Ureter (tissue), 1 donor: ENCODE measurements around the gene LRRC8B. TPM values are rescaled to one million over a fixed set of nuclear protein-coding genes. Genes with fewer than 3 reads are reported as not detected.
A peak's percentile ranks its signal among the peaks of the same experiment; 100 is the strongest.

Source experiments
- DNase-seq: peaks from one replicate; pipeline ENCODE4 v3.0.0-alpha.2; 2020; ENCODE audit warnings: low spot score
- total RNA-seq: library from RNA; stranded (reverse); gene quantifications from one replicate; pipeline ENCODE4 v1.2.4, GENCODE V29; 2023
- donor health status: DM: yes; HTN: yes; CAD: no.

LRRC8B gene
- total RNA-seq, 1 donor from 2014 or later = 14.4 TPM

DNA sequence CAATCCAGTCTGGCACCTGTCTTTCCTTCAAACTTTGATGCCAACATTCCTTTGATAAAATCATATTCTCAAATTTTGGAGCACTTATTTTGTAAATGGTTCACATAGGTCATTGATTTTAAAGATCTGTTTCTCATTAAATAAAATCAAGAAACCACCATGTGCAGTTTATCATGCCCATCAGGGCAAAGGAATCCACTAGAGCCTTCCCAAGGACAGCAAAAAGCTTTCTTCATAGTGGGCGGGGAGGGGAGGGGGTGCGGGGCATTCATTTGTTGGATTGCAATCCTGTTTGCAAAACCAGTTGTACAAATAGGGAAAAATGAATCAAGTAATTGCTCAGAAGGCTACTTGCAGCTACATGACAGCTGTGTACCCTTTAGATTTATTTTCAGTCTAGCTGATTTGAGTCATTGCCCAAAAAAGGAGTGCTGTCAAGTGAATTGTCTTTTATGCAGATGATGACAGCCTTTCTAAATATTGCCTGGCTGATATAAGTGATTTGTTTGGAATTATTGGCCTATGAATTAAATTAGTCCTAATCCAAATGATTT, 23.0 kb downstream of the LRRC8B start:
- peak; percentile 46 for DNase-seq

DNA sequence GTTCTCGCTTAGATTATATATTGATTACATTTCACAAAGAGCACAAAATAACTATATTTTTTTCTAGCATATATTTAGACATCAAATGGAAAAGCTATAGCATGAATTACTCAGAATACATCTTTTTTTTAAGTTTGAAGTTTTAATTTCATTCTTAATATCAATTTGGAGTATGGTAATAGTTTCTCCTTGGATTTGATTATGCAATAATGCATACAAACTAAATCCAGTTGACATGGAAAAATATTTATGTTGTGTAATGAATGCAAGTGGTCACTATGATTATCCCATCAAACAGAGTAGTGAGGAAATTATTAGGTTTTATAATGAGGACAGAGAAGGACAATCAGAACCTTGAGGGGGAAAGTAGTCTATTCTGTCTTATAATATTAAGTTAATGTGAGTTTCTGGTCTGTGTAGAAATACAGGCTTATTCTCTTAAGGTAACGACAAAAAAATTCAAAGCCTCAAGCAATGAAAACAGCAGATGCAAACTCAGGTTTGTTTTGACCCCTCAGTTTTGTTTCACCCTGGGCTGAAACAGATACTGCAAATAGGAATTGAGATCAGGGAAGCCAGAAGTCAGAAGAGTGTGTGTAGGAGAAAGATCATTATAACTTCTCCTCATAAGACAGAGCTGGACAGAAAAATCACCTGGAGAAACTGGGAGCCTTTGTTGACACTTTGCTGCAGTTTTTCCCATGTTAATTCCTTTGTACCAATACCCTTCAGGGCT, 23.7 kb downstream of the LRRC8B start:
- no peak for DNase-seq

- DNase-seq = no peak
Measured at GRCh38 chr1:89550995-89551394, 26.4 kb downstream of the LRRC8B start.

GRCh38 chr1:89552471-89553081, 27.9 kb downstream of the LRRC8B start:
- DNase-seq = peak; percentile 51

DNA sequence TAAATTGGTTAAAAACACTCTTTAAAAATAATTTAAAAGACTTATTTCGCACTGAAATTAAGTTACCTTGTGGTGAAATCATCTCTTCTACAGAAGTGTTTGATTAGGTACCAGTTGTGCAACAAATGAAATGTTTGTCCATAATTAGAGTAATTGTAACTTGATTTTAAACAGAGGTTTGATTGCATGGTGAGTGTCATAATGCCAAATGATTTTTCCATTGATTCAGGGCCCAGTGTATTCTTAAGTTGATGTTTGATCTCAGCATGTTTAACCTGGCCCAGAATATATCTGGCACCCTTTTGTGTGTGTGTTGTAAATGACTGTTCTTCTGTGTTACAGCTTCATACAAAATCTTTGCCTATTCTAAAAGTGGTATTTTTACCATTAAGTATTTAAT, 28.5 kb downstream of the LRRC8B start:
- no peak for DNase-seq

DNA sequence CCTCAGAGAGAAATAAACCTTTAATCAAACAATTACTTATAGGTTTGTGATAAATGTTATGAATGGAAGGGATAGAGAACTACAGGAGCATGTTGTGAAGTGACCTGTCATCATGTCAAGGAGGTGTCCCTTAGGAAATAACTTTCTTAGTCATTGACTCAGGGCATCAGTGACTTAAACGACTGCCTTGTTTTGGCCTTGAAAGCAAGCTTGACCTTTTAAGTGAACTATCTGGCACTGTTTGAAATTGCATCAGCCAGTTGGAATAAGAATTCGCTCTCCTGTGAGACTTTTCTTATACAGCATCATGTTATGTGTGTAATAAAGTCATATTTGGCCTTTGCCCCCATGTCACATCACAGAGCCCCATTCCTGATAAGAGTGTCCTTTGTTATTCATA, 30.9 kb downstream of the LRRC8B start:
- no peak for DNase-seq

DNA sequence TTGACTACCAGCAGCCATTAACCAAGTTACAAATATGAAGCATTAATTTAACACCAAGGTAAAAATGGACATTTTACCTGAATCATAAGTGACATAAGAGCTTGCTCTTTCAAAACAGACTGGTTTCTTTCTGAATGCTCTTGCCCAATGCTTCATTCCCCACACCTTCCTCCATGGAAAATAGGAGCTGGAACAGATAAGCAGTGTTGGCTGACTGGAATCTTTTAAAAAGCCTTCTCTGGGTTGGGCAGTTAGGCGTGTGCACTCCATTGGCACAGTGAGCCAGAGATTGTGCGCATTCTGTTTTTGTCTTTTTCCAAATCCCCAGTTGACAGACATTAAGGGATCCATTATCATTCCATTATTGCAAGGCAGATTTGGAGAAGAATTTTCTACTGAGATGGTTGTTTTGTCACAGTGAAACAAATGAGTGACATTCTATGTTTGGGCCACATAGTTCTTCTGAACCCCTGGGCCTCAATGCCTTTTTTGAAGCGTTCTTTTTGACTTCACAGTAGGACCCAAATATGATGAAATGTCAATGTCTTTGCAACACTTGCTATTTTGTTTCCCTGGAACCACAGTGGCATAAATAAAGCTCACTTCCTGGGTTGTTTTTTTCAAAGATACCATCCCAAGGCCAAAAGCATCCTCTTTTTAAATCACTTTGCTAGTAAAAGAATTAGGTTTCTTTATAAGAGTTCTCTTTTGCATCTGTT, 32.3 kb downstream of the LRRC8B start:
- no peak for DNase-seq

DNA sequence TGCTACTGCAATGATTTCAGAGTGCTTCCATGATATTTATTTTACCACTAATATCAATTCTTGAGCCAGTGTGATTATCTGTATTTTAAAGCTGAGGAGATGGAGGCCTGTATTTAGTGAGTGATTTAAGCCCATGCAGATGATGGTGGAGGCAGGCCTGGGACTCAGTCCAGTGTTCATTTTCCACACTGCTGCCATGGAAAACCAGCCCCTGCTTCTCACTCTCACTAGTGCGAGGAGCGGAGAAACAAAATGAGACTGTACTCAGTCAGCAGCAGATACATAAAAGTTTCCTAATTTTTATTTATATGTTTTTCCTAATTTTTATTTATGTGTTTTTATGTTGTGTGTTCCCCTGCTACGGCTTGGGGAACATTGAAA, 32.8 kb downstream of the LRRC8B start:
- DNase-seq = no peak

GRCh38 chr1:89557956-89558355, 33.3 kb downstream of the LRRC8B start:
- DNase-seq = no peak

DNA sequence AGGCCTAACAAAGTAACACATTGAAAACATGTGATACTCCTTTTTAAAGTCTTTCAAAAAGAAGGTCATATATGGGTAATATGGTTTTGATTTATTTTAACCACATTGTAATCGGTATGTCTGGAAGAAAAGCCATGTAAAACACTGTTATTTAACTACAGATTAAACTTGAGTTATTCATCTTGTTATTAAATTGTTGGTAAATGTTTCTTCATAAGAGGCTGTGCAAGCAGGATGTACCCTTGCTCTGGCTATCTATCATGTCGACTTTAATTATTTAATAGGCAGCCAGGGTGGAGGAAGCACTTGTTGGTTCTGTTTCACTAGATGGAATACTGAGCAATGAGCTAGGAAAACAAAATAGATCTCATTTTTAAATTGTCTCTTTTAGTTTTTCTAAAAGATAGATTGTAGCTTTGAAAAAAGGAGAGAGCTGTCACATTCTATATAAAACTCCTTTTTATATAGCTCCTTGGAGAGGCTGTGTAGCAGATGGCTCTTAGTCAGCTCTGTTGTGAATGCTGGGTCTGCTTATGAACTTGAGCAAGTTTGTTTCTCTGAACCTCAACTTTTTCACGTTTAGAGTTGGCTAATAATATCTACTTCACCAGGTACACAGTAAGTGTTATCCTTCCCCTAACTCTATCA, 39.5 kb downstream of the LRRC8B start:
- no peak for DNase-seq

GRCh38 chr1:89565521-89565920, 40.9 kb downstream of the LRRC8B start:
- no peak for DNase-seq

GRCh38 chr1:89566761-89567174, 42.1 kb downstream of the LRRC8B start:
- no peak for DNase-seq

DNA sequence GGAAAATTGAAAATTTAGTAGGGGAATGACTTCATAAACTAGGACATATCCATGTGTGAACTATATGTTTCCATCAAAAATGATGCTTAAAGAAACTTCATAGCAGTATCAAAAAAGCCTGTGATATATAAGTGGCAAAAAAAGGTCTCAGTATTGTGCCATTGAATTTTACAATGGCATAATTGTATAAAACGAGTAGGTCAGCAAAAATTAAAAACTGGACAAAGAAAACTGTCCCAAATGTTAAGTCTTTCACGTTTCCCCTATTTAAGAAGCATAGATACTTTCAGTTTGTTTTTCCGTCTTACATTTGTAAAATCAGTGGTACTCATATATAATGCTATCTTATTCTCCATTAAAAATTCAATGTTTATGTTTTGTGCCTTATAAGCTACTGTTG, 43.2 kb downstream of the LRRC8B start:
- no peak for DNase-seq

DNA sequence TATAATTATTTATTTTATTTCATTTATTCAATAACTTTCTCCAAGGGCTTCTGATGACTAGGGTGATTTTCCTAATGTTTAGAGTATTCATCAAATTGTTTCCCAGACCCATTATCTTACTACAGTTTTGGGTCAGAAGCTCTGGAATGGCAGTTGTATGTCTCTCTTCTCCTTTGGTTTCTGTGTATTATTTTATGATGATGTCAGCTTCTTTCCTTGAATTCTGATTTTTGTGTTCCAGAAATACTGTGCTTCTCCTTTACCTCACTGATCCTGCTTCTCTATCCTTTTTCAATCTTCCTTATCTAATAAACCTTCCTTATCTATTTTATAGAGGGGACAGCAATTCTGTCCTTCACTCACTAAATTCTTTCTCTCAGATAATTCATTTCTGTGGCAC, 48.8 kb downstream of the LRRC8B start:
- no peak for DNase-seq

GRCh38 chr1:89574621-89575020, 50.0 kb downstream of the LRRC8B start:
- DNase-seq = no peak

- no peak for DNase-seq
Measured at GRCh38 chr1:89575207-89575606, 50.6 kb downstream of the LRRC8B start.

DNA sequence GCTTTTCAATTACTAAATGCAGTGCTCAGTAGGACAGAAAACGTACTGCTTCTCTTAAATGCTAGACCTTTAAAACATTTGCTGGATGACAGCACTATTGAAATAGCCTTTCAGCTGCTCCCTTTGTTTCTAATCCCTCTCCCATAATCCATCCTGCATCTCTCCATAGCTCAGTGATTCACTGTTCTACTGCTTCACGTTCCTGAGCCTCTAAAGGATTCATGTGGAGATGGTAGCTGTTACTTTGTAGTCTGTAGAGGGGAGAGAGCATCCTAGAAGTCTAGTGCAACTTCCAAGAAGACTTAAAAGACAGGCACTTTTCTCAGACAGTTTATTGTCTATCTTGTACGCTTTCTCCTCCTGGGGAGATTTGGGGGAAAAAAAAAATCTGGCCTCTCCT, 51.4 kb downstream of the LRRC8B start:
- no peak for DNase-seq

DNA sequence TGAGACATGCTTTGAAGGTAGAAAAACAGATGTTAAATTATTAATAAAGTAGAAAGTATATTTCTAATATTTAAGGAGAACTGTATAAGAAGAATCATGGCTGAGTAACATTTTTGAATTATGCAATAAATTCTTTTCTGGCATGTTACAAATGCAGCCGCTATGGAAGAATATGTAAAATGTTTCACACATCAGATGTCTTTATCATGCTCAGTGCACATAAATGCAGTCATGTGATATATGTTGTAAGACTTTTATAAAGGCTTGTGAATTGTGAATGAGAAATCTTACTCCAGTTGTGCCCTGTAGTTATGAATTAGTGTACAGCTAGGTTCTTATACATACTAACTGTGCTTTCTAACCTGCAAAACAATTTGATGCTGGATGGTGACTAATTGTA, 53.5 kb downstream of the LRRC8B start:
- DNase-seq = no peak

GRCh38 chr1:89578946-89579684, 54.5 kb downstream of the LRRC8B start:
- no peak for DNase-seq

GRCh38 chr1:89580036-89580435, 55.4 kb downstream of the LRRC8B start:
- DNase-seq = no peak

DNA sequence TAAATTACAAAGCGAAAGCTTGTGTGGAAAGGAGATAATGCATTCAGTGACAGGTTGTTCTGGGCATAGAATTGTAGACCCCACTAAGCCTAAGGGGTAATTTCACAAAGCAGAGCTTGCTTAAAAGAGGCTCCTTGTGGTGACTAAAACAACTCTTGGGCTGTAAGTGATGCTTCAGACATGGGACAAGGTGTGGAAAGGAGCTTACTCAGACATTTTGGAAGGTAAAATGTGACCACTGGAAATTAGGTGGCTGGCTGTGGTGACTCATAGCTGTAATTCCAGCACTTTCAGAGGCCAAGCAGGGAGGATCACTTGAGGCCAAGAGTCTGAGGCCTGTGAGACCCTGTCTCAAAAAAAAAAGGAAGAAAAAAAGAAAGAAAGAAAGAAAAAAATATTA, 57.2 kb downstream of the LRRC8B start:
- no peak for DNase-seq

- DNase-seq = no peak
Measured at GRCh38 chr1:89582571-89582970, 57.9 kb downstream of the LRRC8B start.
